ENCODE measurements around the gene TOM1.

DNA sequence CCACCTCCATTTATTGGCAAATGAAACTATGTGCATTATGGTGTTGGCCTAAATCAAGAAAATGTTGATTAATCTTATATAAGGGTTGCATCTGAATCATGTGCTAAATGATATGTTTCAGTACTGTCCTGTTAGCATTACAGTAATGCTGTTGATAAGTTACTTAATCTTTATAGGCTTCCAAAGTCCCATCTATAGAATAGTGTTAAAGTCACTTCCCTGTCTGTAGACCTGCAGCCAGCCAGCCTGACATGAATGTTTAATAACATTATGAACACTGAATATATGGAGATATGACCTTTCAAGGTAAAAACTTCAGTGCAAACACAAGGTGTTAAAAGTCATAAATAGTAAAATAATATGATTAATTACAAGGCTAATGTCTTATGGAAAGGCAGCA lies 3.6 kb upstream of the TOM1 start:
- TF ChIP-seq CTCF (IDR thresholded peaks at IDR 0.05) (no peak), POLR2A (IDR thresholded peaks at IDR 0.05) (no peak), EP300 (IDR thresholded peaks at IDR 0.05) (no peak)

Measured in ovary (tissue), 3 donors.